ENCODE results near the gene FAM168A.

- TF ChIP-seq, protein P1, sequence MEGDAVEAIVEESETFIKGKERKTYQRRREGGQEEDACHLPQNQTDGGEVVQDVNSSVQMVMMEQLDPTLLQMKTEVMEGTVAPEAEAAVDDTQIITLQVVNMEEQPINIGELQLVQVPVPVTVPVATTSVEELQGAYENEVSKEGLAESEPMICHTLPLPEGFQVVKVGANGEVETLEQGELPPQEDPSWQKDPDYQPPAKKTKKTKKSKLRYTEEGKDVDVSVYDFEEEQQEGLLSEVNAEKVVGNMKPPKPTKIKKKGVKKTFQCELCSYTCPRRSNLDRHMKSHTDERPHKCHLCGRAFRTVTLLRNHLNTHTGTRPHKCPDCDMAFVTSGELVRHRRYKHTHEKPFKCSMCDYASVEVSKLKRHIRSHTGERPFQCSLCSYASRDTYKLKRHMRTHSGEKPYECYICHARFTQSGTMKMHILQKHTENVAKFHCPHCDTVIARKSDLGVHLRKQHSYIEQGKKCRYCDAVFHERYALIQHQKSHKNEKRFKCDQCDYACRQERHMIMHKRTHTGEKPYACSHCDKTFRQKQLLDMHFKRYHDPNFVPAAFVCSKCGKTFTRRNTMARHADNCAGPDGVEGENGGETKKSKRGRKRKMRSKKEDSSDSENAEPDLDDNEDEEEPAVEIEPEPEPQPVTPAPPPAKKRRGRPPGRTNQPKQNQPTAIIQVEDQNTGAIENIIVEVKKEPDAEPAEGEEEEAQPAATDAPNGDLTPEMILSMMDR (IDR thresholded peaks at IDR 0.05) = no peak
- no peak for TF ChIP-seq POLR2A (IDR thresholded peaks at IDR 0.05)
Measured at GRCh38 chr11:73453562-73453961, 144.3 kb downstream of the FAM168A start.
